HUDEP-2 (cell line): Measurements from ENCODE around the gene ZDHHC5.
"Not testable (repeated sequence)": the region's sequence is repeated elsewhere in the genome, so short reads cannot be mapped to it uniquely, and the experiment has no call there.

Experiments used
- DNase-seq, 76 experiments: peaks; one replicate each; lab custom pipeline; 2025; ENCODE audit not compliant: unreplicated experiment in 76 of 76; lab: John Stamatoyannopoulos, UW

ZDHHC5 gene

GRCh38 chr11:57644748-57645688 is 22.9 kb upstream of the ZDHHC5 start:
- peak in 67 of 76 experiments; percentile 17 to 85 (median 67) for DNase-seq

GRCh38 chr11:57645689-57646085 is 22.2 kb upstream of the ZDHHC5 start:
- peak in 13 of 76 experiments; percentile 7 to 40 (median 33) for DNase-seq

- no peak for DNase-seq
These were observed 21.6 kb upstream of the ZDHHC5 start for GRCh38 chr11:57646194-57646798.

- no peak for DNase-seq
These were observed 21.1 kb upstream of the ZDHHC5 start for GRCh38 chr11:57646799-57647303.

- DNase-seq: peak in 1 of 76 experiments; percentile 12
These were observed 20.5 kb upstream of the ZDHHC5 start for GRCh38 chr11:57647372-57647771.

GRCh38 chr11:57647960-57648800 is 19.7 kb upstream of the ZDHHC5 start:
- peak; percentile 27 to 99 (median 95) for DNase-seq

- DNase-seq: peak in 12 of 76 experiments; percentile 3 to 46 (median 32)
These were observed 18.8 kb upstream of the ZDHHC5 start for GRCh38 chr11:57648801-57649735.

GRCh38 chr11:57649826-57650738 is 17.8 kb upstream of the ZDHHC5 start, which contains the start of gene YPEL4:
YPEL4 (minus strand) TSS chr11:57649912; CDS start chr11:57647107, 2,805 bp downstream.
- DNase-seq: peak in 59 of 76 experiments; percentile 12 to 83 (median 59)

- no peak for DNase-seq
These were observed 17.2 kb upstream of the ZDHHC5 start for GRCh38 chr11:57650739-57651090.

GRCh38 chr11:57651408-57651807 is 16.5 kb upstream of the ZDHHC5 start:
- no peak for DNase-seq

GRCh38 chr11:57652230-57652629 is 15.7 kb upstream of the ZDHHC5 start:
- DNase-seq: not testable (repeated sequence)

GRCh38 chr11:57652662-57653061 is 15.3 kb upstream of the ZDHHC5 start:
- DNase-seq: no peak

- DNase-seq: no peak
These were observed 14.8 kb upstream of the ZDHHC5 start for GRCh38 chr11:57653163-57653562.

- DNase-seq: no peak
These were observed 11.1 kb upstream of the ZDHHC5 start for GRCh38 chr11:57656885-57657193.

GRCh38 chr11:57657194-57658022 is 10.5 kb upstream of the ZDHHC5 start, which contains the start of gene CLP1:
CLP1 (plus strand) TSS chr11:57657762; CDS start chr11:57659477, 1,715 bp downstream.
- DNase-seq: peak in 75 of 76 experiments; percentile 38 to 99 (median 96)

GRCh38 chr11:57658023-57658361 is 9.9 kb upstream of the ZDHHC5 start:
- DNase-seq: no peak

- DNase-seq: no peak
These were observed 8.2 kb upstream of the ZDHHC5 start for GRCh38 chr11:57659669-57660068.

GRCh38 chr11:57662893-57663292 is 5.0 kb upstream of the ZDHHC5 start:
- peak in 15 of 76 experiments; percentile 4 to 47 (median 23) for DNase-seq
